HG02571 (cell line): ENCODE results near the gene HDAC4.

ENCODE experiments used
- ATAC-seq: cut with Tn5 transposase; IDR thresholded peaks from one replicate; pipeline ENCODE4 v1.9.1; 2021; ENCODE audit warnings: mild to moderate bottlenecking, moderate library complexity; ENCODE audit not compliant: unreplicated experiment

HDAC4 gene

GRCh38 chr2:239385096-239386000, 15.5 kb downstream of the HDAC4 start:
- ATAC-seq = no peak

GRCh38 chr2:239383759-239384156, 17.1 kb downstream of the HDAC4 start:
- no peak for ATAC-seq

- ATAC-seq = no peak
Measured at GRCh38 chr2:239383036-239383758, 17.6 kb downstream of the HDAC4 start.

- no peak for ATAC-seq
Measured at GRCh38 chr2:239382384-239382880, 18.4 kb downstream of the HDAC4 start.

- peak; percentile 59 for ATAC-seq
Measured at GRCh38 chr2:239381709-239382134, 19.1 kb downstream of the HDAC4 start.

- peak; percentile 27 for ATAC-seq
Measured at GRCh38 chr2:239380831-239381708, 19.8 kb downstream of the HDAC4 start.

GRCh38 chr2:239379641-239380170, 21.1 kb downstream of the HDAC4 start:
- no peak for ATAC-seq

GRCh38 chr2:239378918-239379640, 21.7 kb downstream of the HDAC4 start:
- ATAC-seq = no peak

- no peak for ATAC-seq
Measured at GRCh38 chr2:239378021-239378917, 22.6 kb downstream of the HDAC4 start.

GRCh38 chr2:239377591-239377990, 23.2 kb downstream of the HDAC4 start:
- ATAC-seq = no peak

GRCh38 chr2:239376942-239377531, 23.8 kb downstream of the HDAC4 start:
- no peak for ATAC-seq

GRCh38 chr2:239376351-239376750, 24.5 kb downstream of the HDAC4 start:
- ATAC-seq = no peak

- ATAC-seq = no peak
Measured at GRCh38 chr2:239375278-239376061, 25.4 kb downstream of the HDAC4 start.

GRCh38 chr2:239374896-239375277, 25.9 kb downstream of the HDAC4 start:
- no peak for ATAC-seq

GRCh38 chr2:239372835-239373234, 28.0 kb downstream of the HDAC4 start:
- no peak for ATAC-seq

- ATAC-seq = no peak
Measured at GRCh38 chr2:239371726-239372686, 28.8 kb downstream of the HDAC4 start.
